Esophagus squamous epithelium (tissue), 4 donors: Measurements from ENCODE around the gene DNAH8.

ENCODE experiments used
- CTCF ChIP-seq, 6 experiments: fragments of 450-650 bp in 4 of 6; fragments of 200-600 bp in 2 of 6; sonication (generic) in 2 of 6; IDR thresholded peaks; one replicate each; pipeline ENCODE4 v1.5.1; 2016 to 2019; ENCODE audit warnings: antibody characterized with exemption in 6 of 6, mild to moderate bottlenecking in 4 of 6, moderate library complexity in 4 of 6
- POLR2A ChIP-seq, 4 donors: fragments of 450-650 bp; IDR thresholded peaks; one replicate each; pipeline ENCODE4 v1.6.1; 2017; ENCODE audit warnings: antibody characterized with exemption in 4 of 4, mild to moderate bottlenecking in 4 of 4, moderate library complexity in 3 of 4

- TF ChIP-seq CTCF (IDR thresholded peaks at IDR 0.05) (no peak), POLR2A (IDR thresholded peaks at IDR 0.05) (no peak)
These were observed 13.1 kb downstream of the DNAH8 start for GRCh38 chr6:38728203-38728602.
